ENCODE results near the gene RNLS. TPM values are rescaled to one million over a fixed set of nuclear protein-coding genes. Genes with fewer than 3 reads are reported as not detected.

The RNLS gene
- total and polyA plus RNA-seq, 2 of the 8 experiments (the other 6 are each of a cell fraction or from before 2014, with no cell fraction given), result 7.5 to 12.7 TPM

DNA sequence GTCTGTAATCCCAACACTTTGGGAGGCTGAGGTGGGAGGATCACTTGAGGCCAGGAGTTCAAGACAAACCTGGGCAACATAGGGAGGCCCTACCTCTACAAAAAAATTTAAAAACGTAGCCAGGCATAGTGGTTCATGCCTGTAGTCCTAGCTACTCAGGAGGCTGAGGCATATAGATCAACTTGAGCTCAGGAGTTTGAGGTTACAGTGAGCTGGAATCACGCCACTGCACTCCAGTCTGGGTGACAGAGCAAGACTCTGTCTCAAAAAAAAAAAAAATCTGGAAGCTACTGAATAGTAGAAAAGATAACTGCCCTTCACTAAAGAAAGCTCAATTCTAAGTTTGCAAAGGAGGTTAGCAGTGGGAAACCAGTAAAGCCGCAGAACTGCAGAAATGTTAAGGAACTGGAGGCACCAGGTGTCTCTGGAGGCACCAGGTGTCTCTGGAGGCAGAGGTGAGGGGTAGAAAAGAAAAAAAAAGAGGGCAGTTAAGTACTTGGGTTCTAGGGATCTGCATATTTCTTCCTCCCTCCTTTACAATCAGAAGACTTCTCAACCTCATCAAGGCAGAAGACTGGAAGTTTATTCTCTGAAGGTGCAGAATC is 56.5 kb downstream of the RNLS start (continued):
- TF ChIP-seq SUZ12 (IDR thresholded peaks at IDR 0.05; ENCODE audit: low read length), result no peak
